HFF-Myc (cell line): Measurements from ENCODE around the gene SECISBP2.

ENCODE experiments used
- DNase-seq: peaks from one replicate; pipeline ENCODE4 v3.0.0-alpha.2; 2011; ENCODE audit warnings: low read depth; ENCODE audit errors: extremely low read depth
- H3K4me3 ChIP-seq: replicated peaks from 2 replicates; pipeline ENCODE4 v1.5.1; 2011; ENCODE audit warnings: low read depth, mild to moderate bottlenecking, control low read depth, low read length
- CTCF ChIP-seq: IDR thresholded peaks from 2 replicates; pipeline ENCODE4 v1.5.1; 2012; ENCODE audit warnings: mild to moderate bottlenecking, low read depth, low read length, control low read depth; ENCODE audit errors: missing control alignments

SECISBP2 gene

GRCh38 chr9:89310475-89311345, 7.6 kb upstream of the SECISBP2 start, which contains the start of gene CKS2:
Gene CKS2, plus strand, starts transcription at chr9:89311195. Its CDS starts 98 bp downstream, at chr9:89311293.
- peak; percentile 100 for DNase-seq
- TF ChIP-seq CTCF: no peak
- H3K4me3 ChIP-seq: peak within 1 kb of the TSS; percentile 92

- H3K4me3 ChIP-seq: peak overlapping the region; percentile 92
- DNase-seq: no peak
- TF ChIP-seq CTCF: no peak
These were observed 6.7 kb upstream of the SECISBP2 start for GRCh38 chr9:89311346-89312221.

GRCh38 chr9:89312222-89312571, 6.1 kb upstream of the SECISBP2 start:
- TF ChIP-seq CTCF: no peak
- DNase-seq: no peak
- peak overlapping the region; percentile 92 for H3K4me3 ChIP-seq

GRCh38 chr9:89313842-89314241, 4.5 kb upstream of the SECISBP2 start:
- peak overlapping the region; percentile 92 for H3K4me3 ChIP-seq
- TF ChIP-seq CTCF: no peak
- DNase-seq: no peak

GRCh38 chr9:89314955-89315354, 3.3 kb upstream of the SECISBP2 start:
- H3K4me3 ChIP-seq: peak overlapping the region; percentile 92
- DNase-seq: no peak
- no peak for TF ChIP-seq CTCF

- TF ChIP-seq CTCF: no peak
- DNase-seq: no peak
- H3K4me3 ChIP-seq: no peak overlapping the region
These were observed 2.8 kb upstream of the SECISBP2 start for GRCh38 chr9:89315482-89315881.
